Calu3 (cell line): ENCODE results near the gene KNG1. TPM values are rescaled to one million over a fixed set of nuclear protein-coding genes. Genes with fewer than 3 reads are reported as not detected.
"Not testable (repeated sequence)": the region's sequence is repeated elsewhere in the genome, so short reads cannot be mapped to it uniquely, and the experiment has no call there.

Experiments
- BruUV-seq: library from RNA; stranded (reverse); fragments of 400-500 nt; replicated peaks from 2 replicates; lab custom pipeline; 2021; lab: Mats Ljungman, UMichigan
- CTCF ChIA-PET: fragments of 300-600 bp; sonication (Branson Sonifier 250); formaldehyde crosslinking; loops from one replicate; lab custom pipeline; 2022; ENCODE audit warnings: antibody characterized with exemption; lab: Charles Lee
- DNase-seq: peaks from one replicate; pipeline ENCODE4 v3.0.0; 2022
- H3K27ac Mint-ChIP-seq: one replicate; pipeline ENCODE4 v1.8.0; 2022; ENCODE audit warnings: mixed read lengths; ENCODE audit not compliant: unreplicated experiment
- H3K27me3 Mint-ChIP-seq: one replicate; pipeline ENCODE4 v1.8.0; 2022; ENCODE audit warnings: mixed read lengths; ENCODE audit not compliant: unreplicated experiment
- H3K36me3 Mint-ChIP-seq: one replicate; pipeline ENCODE4 v1.8.0; 2022; ENCODE audit warnings: mild to moderate bottlenecking, moderate library complexity, mixed read lengths; ENCODE audit not compliant: insufficient read depth, unreplicated experiment
- H3K4me1 Mint-ChIP-seq: one replicate; pipeline ENCODE4 v1.8.0; 2022; ENCODE audit warnings: mild to moderate bottlenecking, low read depth, mixed read lengths; ENCODE audit not compliant: unreplicated experiment
- H3K4me3 Mint-ChIP-seq: one replicate; pipeline ENCODE4 v1.8.0; 2022; ENCODE audit warnings: mild to moderate bottlenecking, low read depth, moderate library complexity, mixed read lengths; ENCODE audit not compliant: unreplicated experiment
- H3K9me3 Mint-ChIP-seq: one replicate; pipeline ENCODE4 v1.8.0; 2022; ENCODE audit warnings: low read depth, mixed read lengths; ENCODE audit not compliant: unreplicated experiment
- CTCF ChIP-seq: fragments of 200-600 bp; IDR thresholded peaks from one replicate; pipeline ENCODE4 v1.8.0; 2022; ENCODE audit warnings: antibody characterized with exemption; ENCODE audit not compliant: unreplicated experiment
- intact Hi-C: fragments of 100-400 bp; cut with micrococcal nuclease; formaldehyde crosslinking; loops from one replicate; pipeline ENCODE4 v1.10.0; 2022; ENCODE audit not compliant: unreplicated experiment
- total RNA-seq: library from RNA; stranded (reverse); gene quantifications from 2 replicates; pipeline ENCODE4 v1.2.3, GENCODE V29; 2022

KNG1 gene
- total RNA-seq, 1 experiment from 2014 or later = not detected

DNA sequence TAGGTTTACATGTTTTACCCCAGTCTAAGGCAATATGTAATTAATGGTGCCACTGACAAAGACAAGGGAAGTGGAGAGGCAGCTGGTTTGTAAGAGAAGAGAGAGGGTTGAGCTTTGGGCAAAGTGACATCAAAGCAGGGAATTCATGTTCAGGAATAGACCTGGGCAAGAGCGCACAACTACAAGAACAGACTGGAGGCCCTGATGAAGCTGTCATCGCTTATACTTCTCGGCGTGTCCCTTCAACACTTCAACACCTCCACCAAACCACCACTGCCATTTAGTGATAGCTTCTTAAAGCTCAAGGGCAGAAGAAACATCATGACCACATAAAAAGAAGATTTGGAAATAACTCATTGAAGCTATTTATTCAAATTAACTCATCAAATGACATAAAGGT, 19.6 kb upstream of the KNG1 start:
- no peak overlapping the region for H3K27ac Mint-ChIP-seq
- CTCF ChIA-PET = interaction anchor here (0.8 to 1.3 kb wide), 2 partner anchors 18 to 48 kb away, joined by 3 read pairs; no protein-coding TSS in a partner anchor
- no peaks in the 10 kb centered on the region for H3K4me1 Mint-ChIP-seq
- H3K36me3 Mint-ChIP-seq = no peaks in the 10 kb centered on the region
- no peak for DNase-seq
- TF ChIP-seq CTCF = no peak
- intact Hi-C loops = loop anchor here (10.0 kb wide), 1 partner anchor 47 kb away; no protein-coding TSS in a partner anchor
- no peaks in the 10 kb centered on the region for H3K27me3 Mint-ChIP-seq
- no TSS peak for BruUV-seq
- H3K4me3 Mint-ChIP-seq = no peak overlapping the region
- H3K9me3 Mint-ChIP-seq = no peaks in the 10 kb centered on the region

DNA sequence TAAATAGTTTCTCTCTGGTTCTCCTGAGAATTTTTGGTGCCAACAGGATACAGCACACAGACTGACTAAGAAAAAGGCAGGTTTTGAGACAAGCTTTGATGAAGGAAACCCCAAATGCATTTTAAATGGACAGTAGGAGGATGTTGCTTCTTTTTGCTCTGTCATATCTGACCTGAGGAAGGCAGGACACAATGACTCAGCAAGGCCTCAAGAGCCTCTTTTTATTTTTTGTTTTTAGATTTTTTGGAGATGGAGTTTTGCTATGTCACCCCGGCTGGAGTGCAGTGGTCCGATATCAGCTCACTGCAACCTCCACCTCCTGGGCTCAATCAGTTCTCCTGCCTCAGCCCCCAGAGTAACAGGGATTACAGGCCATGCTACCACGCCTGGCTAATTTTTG, 16.9 kb upstream of the KNG1 start:
- BruUV-seq = no TSS peak
- CTCF ChIA-PET = no interaction called here
- Mint-ChIP-seq H3K9me3 (no peaks in the 10 kb centered on the region), H3K27ac (no peak overlapping the region), H3K4me3 (no peak overlapping the region), H3K4me1 (no peaks in the 10 kb centered on the region), H3K27me3 (no peaks in the 10 kb centered on the region), H3K36me3 (no peaks in the 10 kb centered on the region)
- intact Hi-C loops = no loop called here
- DNase-seq = no peak
- no peak for TF ChIP-seq CTCF

DNA sequence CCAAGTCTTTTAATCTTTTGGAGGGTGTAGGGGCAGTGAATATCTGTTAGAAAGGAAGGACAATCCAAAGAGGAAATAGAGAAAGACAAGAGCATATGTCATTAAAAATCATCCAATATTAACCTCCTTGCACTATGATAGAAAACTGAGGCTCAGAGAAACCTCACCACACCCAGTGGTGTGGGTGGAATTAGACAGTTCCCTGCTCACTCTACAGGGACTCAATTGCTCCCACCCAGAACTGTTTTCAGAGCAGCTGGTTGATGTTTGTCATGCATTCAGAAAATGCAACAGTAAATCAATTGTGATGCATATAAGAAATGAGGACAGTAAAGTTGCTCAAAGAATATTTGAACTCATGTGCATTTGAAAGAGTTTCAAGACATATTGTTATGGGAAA, 14.7 kb upstream of the KNG1 start:
- H3K36me3 Mint-ChIP-seq, intact Hi-C loops, H3K9me3 Mint-ChIP-seq, H3K27me3 Mint-ChIP-seq, CTCF ChIA-PET, DNase-seq, H3K4me1 Mint-ChIP-seq, H3K27ac Mint-ChIP-seq, BruUV-seq, H3K4me3 Mint-ChIP-seq: not testable (repeated sequence)

- Mint-ChIP-seq H3K36me3 (no peaks in the 10 kb centered on the region), H3K4me3 (no peak overlapping the region), H3K27me3 (no peaks in the 10 kb centered on the region), H3K4me1 (no peaks in the 10 kb centered on the region), H3K27ac (no peak overlapping the region), H3K9me3 (no peaks in the 10 kb centered on the region)
- intact Hi-C loops = no loop called here
- no peak for TF ChIP-seq CTCF
- no TSS peak for BruUV-seq
- CTCF ChIA-PET = no interaction called here
- DNase-seq = no peak
These were observed 11.0 kb upstream of the KNG1 start for GRCh38 chr3:186705882-186706780.
